HL-60 (cell line): ENCODE results near the gene UBE2L5.
"Not testable (repeated sequence)": the region's sequence is repeated elsewhere in the genome, so short reads cannot be mapped to it uniquely, and the experiment has no call there.

Experiments
- TF ChIP-seq, protein P1 (sequence below): IDR thresholded peaks from one replicate; pipeline ENCODE4 v1.5.1; 2011; ENCODE audit warnings: low read length, control low read depth, inconsistent platforms; ENCODE audit not compliant: insufficient read depth
- TF ChIP-seq, protein P2 (sequence below): IDR thresholded peaks from 2 replicates; pipeline ENCODE4 v1.6.1; 2012; ENCODE audit warnings: low read depth; ENCODE audit not compliant: insufficient replicate concordance

DNA sequence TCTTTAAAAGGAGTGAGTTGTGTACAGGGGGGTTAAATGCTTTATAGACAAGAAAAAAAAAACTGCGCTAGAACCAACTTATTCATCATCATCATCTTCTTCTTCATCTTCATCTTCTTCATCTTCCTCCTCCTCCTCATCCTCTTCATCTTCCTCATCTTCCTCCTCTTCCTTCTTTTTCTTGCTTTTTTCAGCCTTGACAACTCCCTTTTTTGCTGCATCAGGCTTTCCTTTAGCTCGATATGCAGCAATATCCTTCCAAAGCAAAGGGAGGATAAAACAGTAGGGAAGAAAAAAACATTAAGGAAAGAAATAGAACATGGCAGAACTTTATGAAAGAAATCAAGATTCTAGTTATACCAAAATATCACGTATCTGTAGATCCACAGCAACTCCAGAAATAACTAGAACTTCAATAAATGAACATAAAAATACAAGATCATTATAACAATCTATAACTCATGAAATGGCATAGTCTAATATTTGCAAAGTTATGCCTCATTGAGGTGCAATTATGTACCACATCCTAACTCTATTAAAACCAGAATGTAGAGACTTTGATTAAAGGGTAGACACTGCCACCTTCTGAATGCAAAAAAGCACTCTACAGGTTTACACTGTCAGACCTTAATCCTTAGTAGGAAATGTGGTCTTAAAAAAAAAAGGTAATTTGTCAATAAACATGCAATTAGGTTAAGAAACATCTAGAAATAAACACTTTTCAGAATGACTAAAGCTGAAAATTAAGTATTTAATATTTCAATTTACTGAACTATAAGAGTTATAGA lies 39.2 kb downstream of the UBE2L5 start:
- TF ChIP-seq, protein P1, sequence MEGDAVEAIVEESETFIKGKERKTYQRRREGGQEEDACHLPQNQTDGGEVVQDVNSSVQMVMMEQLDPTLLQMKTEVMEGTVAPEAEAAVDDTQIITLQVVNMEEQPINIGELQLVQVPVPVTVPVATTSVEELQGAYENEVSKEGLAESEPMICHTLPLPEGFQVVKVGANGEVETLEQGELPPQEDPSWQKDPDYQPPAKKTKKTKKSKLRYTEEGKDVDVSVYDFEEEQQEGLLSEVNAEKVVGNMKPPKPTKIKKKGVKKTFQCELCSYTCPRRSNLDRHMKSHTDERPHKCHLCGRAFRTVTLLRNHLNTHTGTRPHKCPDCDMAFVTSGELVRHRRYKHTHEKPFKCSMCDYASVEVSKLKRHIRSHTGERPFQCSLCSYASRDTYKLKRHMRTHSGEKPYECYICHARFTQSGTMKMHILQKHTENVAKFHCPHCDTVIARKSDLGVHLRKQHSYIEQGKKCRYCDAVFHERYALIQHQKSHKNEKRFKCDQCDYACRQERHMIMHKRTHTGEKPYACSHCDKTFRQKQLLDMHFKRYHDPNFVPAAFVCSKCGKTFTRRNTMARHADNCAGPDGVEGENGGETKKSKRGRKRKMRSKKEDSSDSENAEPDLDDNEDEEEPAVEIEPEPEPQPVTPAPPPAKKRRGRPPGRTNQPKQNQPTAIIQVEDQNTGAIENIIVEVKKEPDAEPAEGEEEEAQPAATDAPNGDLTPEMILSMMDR = not testable (repeated sequence)
- TF ChIP-seq, protein P2, sequence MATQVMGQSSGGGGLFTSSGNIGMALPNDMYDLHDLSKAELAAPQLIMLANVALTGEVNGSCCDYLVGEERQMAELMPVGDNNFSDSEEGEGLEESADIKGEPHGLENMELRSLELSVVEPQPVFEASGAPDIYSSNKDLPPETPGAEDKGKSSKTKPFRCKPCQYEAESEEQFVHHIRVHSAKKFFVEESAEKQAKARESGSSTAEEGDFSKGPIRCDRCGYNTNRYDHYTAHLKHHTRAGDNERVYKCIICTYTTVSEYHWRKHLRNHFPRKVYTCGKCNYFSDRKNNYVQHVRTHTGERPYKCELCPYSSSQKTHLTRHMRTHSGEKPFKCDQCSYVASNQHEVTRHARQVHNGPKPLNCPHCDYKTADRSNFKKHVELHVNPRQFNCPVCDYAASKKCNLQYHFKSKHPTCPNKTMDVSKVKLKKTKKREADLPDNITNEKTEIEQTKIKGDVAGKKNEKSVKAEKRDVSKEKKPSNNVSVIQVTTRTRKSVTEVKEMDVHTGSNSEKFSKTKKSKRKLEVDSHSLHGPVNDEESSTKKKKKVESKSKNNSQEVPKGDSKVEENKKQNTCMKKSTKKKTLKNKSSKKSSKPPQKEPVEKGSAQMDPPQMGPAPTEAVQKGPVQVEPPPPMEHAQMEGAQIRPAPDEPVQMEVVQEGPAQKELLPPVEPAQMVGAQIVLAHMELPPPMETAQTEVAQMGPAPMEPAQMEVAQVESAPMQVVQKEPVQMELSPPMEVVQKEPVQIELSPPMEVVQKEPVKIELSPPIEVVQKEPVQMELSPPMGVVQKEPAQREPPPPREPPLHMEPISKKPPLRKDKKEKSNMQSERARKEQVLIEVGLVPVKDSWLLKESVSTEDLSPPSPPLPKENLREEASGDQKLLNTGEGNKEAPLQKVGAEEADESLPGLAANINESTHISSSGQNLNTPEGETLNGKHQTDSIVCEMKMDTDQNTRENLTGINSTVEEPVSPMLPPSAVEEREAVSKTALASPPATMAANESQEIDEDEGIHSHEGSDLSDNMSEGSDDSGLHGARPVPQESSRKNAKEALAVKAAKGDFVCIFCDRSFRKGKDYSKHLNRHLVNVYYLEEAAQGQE = not testable (repeated sequence)
